GM06990 (cell line): Measurements from ENCODE around the gene SP8.
"Not testable (repeated sequence)": the region's sequence is repeated elsewhere in the genome, so short reads cannot be mapped to it uniquely, and the experiment has no call there.

Experiments used
- DNase-seq: peaks from one replicate; pipeline ENCODE4 v3.0.0-alpha.2; 2011; ENCODE audit not compliant: insufficient read length; ENCODE audit errors: extremely low read depth
- H3K27me3 ChIP-seq: replicated peaks from 2 replicates; pipeline ENCODE4 v1.6.0; 2011; ENCODE audit warnings: low read length; ENCODE audit not compliant: control insufficient read depth, insufficient read depth
- H3K36me3 ChIP-seq: 2 replicates; pipeline ENCODE4 v1.5.1; 2011; ENCODE audit warnings: low read length; ENCODE audit not compliant: control insufficient read depth, insufficient read depth
- H3K4me3 ChIP-seq: replicated peaks from 2 replicates; pipeline ENCODE4 v1.5.1; 2011; ENCODE audit warnings: low read depth, mild to moderate bottlenecking, control low read depth, low read length
- CTCF ChIP-seq: IDR thresholded peaks from 2 replicates; pipeline ENCODE4 v1.5.1; 2011; ENCODE audit warnings: low read length, control low read depth, mild to moderate bottlenecking, inconsistent platforms; ENCODE audit not compliant: insufficient read depth, poor library complexity, severe bottlenecking

Gene SP8

GRCh38 chr7:20786779-20787659, at the start of gene SP8:
TSS of gene SP8 (minus strand) at chr7:20786886. CDS start at chr7:20786798, 88 bp downstream.
- DNase-seq = peak; percentile 31
- TF ChIP-seq CTCF = no peak
- Histone ChIP-seq H3K27me3 (no peaks in the 10 kb centered on the region; the same call in 1 of the 2 replicates), H3K36me3 (no peaks in the 10 kb centered on the region), H3K4me3 (peak within 1 kb of the TSS; percentile 53)

- H3K4me3 ChIP-seq, H3K27me3 ChIP-seq, H3K36me3 ChIP-seq, DNase-seq: not testable (repeated sequence)
These were observed 49.7 kb upstream of the SP8 start for GRCh38 chr7:20836424-20836823.

GRCh38 chr7:20835111-20835750, 48.5 kb upstream of the SP8 start:
- Histone ChIP-seq H3K4me3 (no peak overlapping the region), H3K27me3 (no peaks in the 10 kb centered on the region; the same call in 1 of the 2 replicates), H3K36me3 (no peaks in the 10 kb centered on the region)
- TF ChIP-seq CTCF = no peak
- DNase-seq = no peak

GRCh38 chr7:20834656-20835055, 48.0 kb upstream of the SP8 start:
- no peak overlapping the region for H3K4me3 ChIP-seq
- no peaks in the 10 kb centered on the region; the same call in 1 of the 2 replicates for H3K27me3 ChIP-seq
- TF ChIP-seq CTCF = peak; percentile 17
- DNase-seq = no peak
- no peaks in the 10 kb centered on the region for H3K36me3 ChIP-seq

- no peak for TF ChIP-seq CTCF
- no peaks in the 10 kb centered on the region for H3K36me3 ChIP-seq
- H3K27me3 ChIP-seq = no peaks in the 10 kb centered on the region; the same call in 1 of the 2 replicates
- DNase-seq = no peak
- H3K4me3 ChIP-seq = no peak overlapping the region
These were observed 45.3 kb upstream of the SP8 start for GRCh38 chr7:20831956-20832355.

- DNase-seq = no peak
- no peaks in the 10 kb centered on the region for H3K36me3 ChIP-seq
- H3K4me3 ChIP-seq = no peak overlapping the region
- no peak for TF ChIP-seq CTCF
- no peaks in the 10 kb centered on the region; the same call in 1 of the 2 replicates for H3K27me3 ChIP-seq
These were observed 44.8 kb upstream of the SP8 start for GRCh38 chr7:20831451-20831850.
